GM23338 (cell line): Measurements from ENCODE around the gene DMD. TPM values are rescaled to one million over a fixed set of nuclear protein-coding genes. Genes with fewer than 3 reads are reported as not detected.

Source experiments
- ATAC-seq: fragments of 200-7000 bp; cut with Tn5 transposase; 3 replicates; pipeline ENCODE4 v1.9.1; 2020
- DNase-seq: peaks from one replicate; pipeline ENCODE4 v3.0.0-alpha.2; 2015; ENCODE audit warnings: low spot score
- H2AFZ ChIP-seq: fragments of 200-600 bp; sonication (generic); 2 replicates; pipeline ENCODE4 v1.8.0; 2016; ENCODE audit warnings: antibody characterized with exemption, mild to moderate bottlenecking, moderate library complexity
- H3F3A ChIP-seq: fragments of 200-600 bp; sonication (generic); replicated peaks from 2 replicates; pipeline ENCODE4 v1.8.0; 2017; ENCODE audit warnings: antibody characterized with exemption, mixed run types, low read depth
- H3K27ac ChIP-seq: fragments of 200-600 bp; sonication (generic); 2 replicates; pipeline ENCODE4 v1.6.1; 2016; ENCODE audit warnings: low read depth
- H3K27me3 ChIP-seq: fragments of 200-600 bp; sonication (generic); 2 replicates; pipeline ENCODE4 v1.8.0; 2016; ENCODE audit warnings: mild to moderate bottlenecking, mixed run types, moderate library complexity; ENCODE audit not compliant: insufficient read depth
- H3K36me3 ChIP-seq: fragments of 200-600 bp; sonication (generic); 2 replicates; pipeline ENCODE4 v1.8.0; 2016; ENCODE audit warnings: mild to moderate bottlenecking; ENCODE audit not compliant: insufficient read depth
- H3K4me1 ChIP-seq: fragments of 200-600 bp; sonication (generic); 2 replicates; pipeline ENCODE4 v1.8.0; 2016; ENCODE audit warnings: mild to moderate bottlenecking, moderate library complexity; ENCODE audit not compliant: insufficient read depth
- H3K4me2 ChIP-seq: fragments of 200-600 bp; sonication (generic); 2 replicates; pipeline ENCODE4 v1.7.1; 2017; ENCODE audit warnings: mixed run types
- H3K4me3 ChIP-seq: fragments of 200-600 bp; sonication (generic); 2 replicates; pipeline ENCODE4 v1.6.1; 2016; ENCODE audit warnings: mixed run types
- H3K79me2 ChIP-seq: fragments of 200-600 bp; sonication (generic); replicated peaks from 2 replicates; pipeline ENCODE4 v1.8.0; 2017; ENCODE audit warnings: mild to moderate bottlenecking; ENCODE audit not compliant: insufficient read depth
- H3K9me2 ChIP-seq: fragments of 200-600 bp; sonication (generic); 2 replicates; pipeline ENCODE4 v1.8.0; 2017; ENCODE audit not compliant: insufficient read depth
- H4K20me1 ChIP-seq: fragments of 200-600 bp; sonication (generic); replicated peaks from 2 replicates; pipeline ENCODE4 v1.8.0; 2017; ENCODE audit warnings: mild to moderate bottlenecking; ENCODE audit not compliant: insufficient read depth
- H3K27ac Mint-ChIP-seq: 2 replicates; pipeline ENCODE4 v1.8.0; 2020; ENCODE audit warnings: inconsistent platforms, mild to moderate bottlenecking, moderate library complexity, mixed read lengths
- H3K27me3 Mint-ChIP-seq: 3 replicates; pipeline ENCODE4 v1.8.0; 2022; ENCODE audit warnings: low read depth, mild to moderate bottlenecking, moderate library complexity, mixed read lengths, inconsistent platforms; ENCODE audit not compliant: insufficient read depth, poor library complexity
- H3K36me3 Mint-ChIP-seq: 3 replicates; pipeline ENCODE4 v1.8.0; 2021; ENCODE audit warnings: low read depth, mild to moderate bottlenecking, inconsistent platforms, moderate library complexity, mixed read lengths
- H3K4me1 Mint-ChIP-seq: 3 replicates; pipeline ENCODE4 v1.8.0; 2020; ENCODE audit warnings: mild to moderate bottlenecking, inconsistent platforms, mixed read lengths
- H3K4me3 Mint-ChIP-seq: 3 replicates; pipeline ENCODE4 v1.8.0; 2021; ENCODE audit warnings: moderate library complexity, mild to moderate bottlenecking, inconsistent platforms, mixed read lengths
- H3K9me3 Mint-ChIP-seq: 3 replicates; pipeline ENCODE4 v1.8.0; 2020; ENCODE audit warnings: moderate library complexity, mild to moderate bottlenecking, inconsistent platforms, mixed read lengths
- CREB1 ChIP-seq: fragments of 250-450 bp; sonication (Bioruptor Pico); IDR thresholded peaks from 2 replicates; pipeline ENCODE4 v1.5.0; 2020; ENCODE audit warnings: low read depth, mild to moderate bottlenecking, moderate library complexity
- JUNB ChIP-seq: IDR thresholded peaks from one replicate; pipeline ENCODE4 v1.6.1; 2016; ENCODE audit warnings: antibody characterized with exemption; ENCODE audit not compliant: unreplicated experiment
- POLR2AphosphoS5 ChIP-seq: IDR thresholded peaks from 2 replicates; pipeline ENCODE4 v1.6.1; 2016; ENCODE audit warnings: antibody characterized with exemption, low read depth
- ZNF114 ChIP-seq: fragments of 250-450 bp; sonication (Bioruptor Pico); IDR thresholded peaks from 2 replicates; pipeline ENCODE4 v1.5.0; 2020; ENCODE audit warnings: mild to moderate bottlenecking, moderate library complexity
- polyA plus RNA-seq: library from polyadenylated mRNA; unstranded; fragments of >200 nt; fragmentation: Nextera tagmentation; extraction: Ambion mirVana; gene quantifications from 2 replicates; pipeline ENCODE4 v1.2.1, GENCODE V29; 2016
- total RNA-seq: library from RNA; depleted of rRNA; stranded (reverse); fragments of >200 nt; shearing (Covaris generic); gene quantifications from 2 replicates; pipeline ENCODE4 v1.2.3, GENCODE V29; 2014
- TF ChIP-seq, protein P1 (sequence below): IDR thresholded peaks from one replicate; pipeline ENCODE4 v1.6.1; 2018; ENCODE audit warnings: antibody characterized with exemption; ENCODE audit not compliant: unreplicated experiment
- TF ChIP-seq, protein P2 (sequence below): IDR thresholded peaks from 2 replicates; pipeline ENCODE4 v1.6.1; 2016; ENCODE audit warnings: antibody characterized with exemption
- TF ChIP-seq, protein P3 (sequence below): fragments of 250-450 bp; sonication (Bioruptor Pico); IDR thresholded peaks from 2 replicates; pipeline ENCODE4 v1.5.0; 2020; ENCODE audit warnings: mild to moderate bottlenecking, moderate library complexity

The DMD gene
- total and polyA plus RNA-seq, 2 experiments from 2014 or later = 4.5 to 7.6 TPM

GRCh38 chrX:33252306-33252825 lies 41.0 kb upstream of the DMD start:
- DNase-seq (peak; percentile 6), ATAC-seq (no peak)
- Mint-ChIP-seq H3K27me3 (no peaks in the 10 kb centered on the region), H3K27ac (peak overlapping the region; percentile 75; the same call in 1 of the 2 replicates), H3K4me1 (peaks cover 9% of the 10 kb centered on the region), H3K36me3 (no peaks in the 10 kb centered on the region), H3K9me3 (no peaks in the 10 kb centered on the region), H3K4me3 (no peak overlapping the region)
- no peaks in the 10 kb centered on the region for H3F3A ChIP-seq
- TF ChIP-seq, protein P1, sequence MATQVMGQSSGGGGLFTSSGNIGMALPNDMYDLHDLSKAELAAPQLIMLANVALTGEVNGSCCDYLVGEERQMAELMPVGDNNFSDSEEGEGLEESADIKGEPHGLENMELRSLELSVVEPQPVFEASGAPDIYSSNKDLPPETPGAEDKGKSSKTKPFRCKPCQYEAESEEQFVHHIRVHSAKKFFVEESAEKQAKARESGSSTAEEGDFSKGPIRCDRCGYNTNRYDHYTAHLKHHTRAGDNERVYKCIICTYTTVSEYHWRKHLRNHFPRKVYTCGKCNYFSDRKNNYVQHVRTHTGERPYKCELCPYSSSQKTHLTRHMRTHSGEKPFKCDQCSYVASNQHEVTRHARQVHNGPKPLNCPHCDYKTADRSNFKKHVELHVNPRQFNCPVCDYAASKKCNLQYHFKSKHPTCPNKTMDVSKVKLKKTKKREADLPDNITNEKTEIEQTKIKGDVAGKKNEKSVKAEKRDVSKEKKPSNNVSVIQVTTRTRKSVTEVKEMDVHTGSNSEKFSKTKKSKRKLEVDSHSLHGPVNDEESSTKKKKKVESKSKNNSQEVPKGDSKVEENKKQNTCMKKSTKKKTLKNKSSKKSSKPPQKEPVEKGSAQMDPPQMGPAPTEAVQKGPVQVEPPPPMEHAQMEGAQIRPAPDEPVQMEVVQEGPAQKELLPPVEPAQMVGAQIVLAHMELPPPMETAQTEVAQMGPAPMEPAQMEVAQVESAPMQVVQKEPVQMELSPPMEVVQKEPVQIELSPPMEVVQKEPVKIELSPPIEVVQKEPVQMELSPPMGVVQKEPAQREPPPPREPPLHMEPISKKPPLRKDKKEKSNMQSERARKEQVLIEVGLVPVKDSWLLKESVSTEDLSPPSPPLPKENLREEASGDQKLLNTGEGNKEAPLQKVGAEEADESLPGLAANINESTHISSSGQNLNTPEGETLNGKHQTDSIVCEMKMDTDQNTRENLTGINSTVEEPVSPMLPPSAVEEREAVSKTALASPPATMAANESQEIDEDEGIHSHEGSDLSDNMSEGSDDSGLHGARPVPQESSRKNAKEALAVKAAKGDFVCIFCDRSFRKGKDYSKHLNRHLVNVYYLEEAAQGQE = no peak
- no peak for TF ChIP-seq CREB1 (CRISPR knock-in tag)
- TF ChIP-seq, protein P2, sequence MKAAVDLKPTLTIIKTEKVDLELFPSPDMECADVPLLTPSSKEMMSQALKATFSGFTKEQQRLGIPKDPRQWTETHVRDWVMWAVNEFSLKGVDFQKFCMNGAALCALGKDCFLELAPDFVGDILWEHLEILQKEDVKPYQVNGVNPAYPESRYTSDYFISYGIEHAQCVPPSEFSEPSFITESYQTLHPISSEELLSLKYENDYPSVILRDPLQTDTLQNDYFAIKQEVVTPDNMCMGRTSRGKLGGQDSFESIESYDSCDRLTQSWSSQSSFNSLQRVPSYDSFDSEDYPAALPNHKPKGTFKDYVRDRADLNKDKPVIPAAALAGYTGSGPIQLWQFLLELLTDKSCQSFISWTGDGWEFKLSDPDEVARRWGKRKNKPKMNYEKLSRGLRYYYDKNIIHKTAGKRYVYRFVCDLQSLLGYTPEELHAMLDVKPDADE = no peak
- TF ChIP-seq POLR2AphosphoS5 = no peak
- no peak for TF ChIP-seq ZNF114 (CRISPR knock-in tag)
- TF ChIP-seq JUNB = no peak
- no peaks in the 10 kb centered on the region for H3K9me2 ChIP-seq
- H3K4me3 ChIP-seq = no peak overlapping the region
- no peaks in the 10 kb centered on the region for H3K36me3 ChIP-seq
- H4K20me1 ChIP-seq = no peaks in the 10 kb centered on the region
- no peak overlapping the region for H3K27ac ChIP-seq
- no peak overlapping the region for H2AFZ ChIP-seq
- no peak overlapping the region for H3K4me2 ChIP-seq
- no peaks in the 10 kb centered on the region for H3K79me2 ChIP-seq
- H3K4me1 ChIP-seq = no peaks in the 10 kb centered on the region
- H3K27me3 ChIP-seq = no peaks in the 10 kb centered on the region

GRCh38 chrX:33218819-33219218 lies 7.5 kb upstream of the DMD start:
- H3K9me3 Mint-ChIP-seq = no peaks in the 10 kb centered on the region; the same call in 2 of the 3 replicates
- H3K27ac Mint-ChIP-seq = no peak overlapping the region
- H3K36me3 Mint-ChIP-seq = no peaks in the 10 kb centered on the region
- no peaks in the 10 kb centered on the region for H3K4me1 Mint-ChIP-seq
- no peak overlapping the region for H3K4me3 Mint-ChIP-seq
- no peaks in the 10 kb centered on the region for H3K27me3 ChIP-seq
- H2AFZ ChIP-seq = no peak overlapping the region
- H3K79me2 ChIP-seq = no peaks in the 10 kb centered on the region
- H3K27me3 Mint-ChIP-seq = no peaks in the 10 kb centered on the region
- no peaks in the 10 kb centered on the region for H4K20me1 ChIP-seq
- DNase-seq (no peak), ATAC-seq (no peak)
- no peaks in the 10 kb centered on the region for H3F3A ChIP-seq
- no peak overlapping the region for H3K27ac ChIP-seq
- no peaks in the 10 kb centered on the region for H3K36me3 ChIP-seq
- no peaks in the 10 kb centered on the region for H3K9me2 ChIP-seq
- H3K4me3 ChIP-seq = no peak overlapping the region
- no peaks in the 10 kb centered on the region for H3K4me1 ChIP-seq
- H3K4me2 ChIP-seq = no peak overlapping the region
- no peak for TF ChIP-seq POLR2AphosphoS5
- TF ChIP-seq, protein P3, sequence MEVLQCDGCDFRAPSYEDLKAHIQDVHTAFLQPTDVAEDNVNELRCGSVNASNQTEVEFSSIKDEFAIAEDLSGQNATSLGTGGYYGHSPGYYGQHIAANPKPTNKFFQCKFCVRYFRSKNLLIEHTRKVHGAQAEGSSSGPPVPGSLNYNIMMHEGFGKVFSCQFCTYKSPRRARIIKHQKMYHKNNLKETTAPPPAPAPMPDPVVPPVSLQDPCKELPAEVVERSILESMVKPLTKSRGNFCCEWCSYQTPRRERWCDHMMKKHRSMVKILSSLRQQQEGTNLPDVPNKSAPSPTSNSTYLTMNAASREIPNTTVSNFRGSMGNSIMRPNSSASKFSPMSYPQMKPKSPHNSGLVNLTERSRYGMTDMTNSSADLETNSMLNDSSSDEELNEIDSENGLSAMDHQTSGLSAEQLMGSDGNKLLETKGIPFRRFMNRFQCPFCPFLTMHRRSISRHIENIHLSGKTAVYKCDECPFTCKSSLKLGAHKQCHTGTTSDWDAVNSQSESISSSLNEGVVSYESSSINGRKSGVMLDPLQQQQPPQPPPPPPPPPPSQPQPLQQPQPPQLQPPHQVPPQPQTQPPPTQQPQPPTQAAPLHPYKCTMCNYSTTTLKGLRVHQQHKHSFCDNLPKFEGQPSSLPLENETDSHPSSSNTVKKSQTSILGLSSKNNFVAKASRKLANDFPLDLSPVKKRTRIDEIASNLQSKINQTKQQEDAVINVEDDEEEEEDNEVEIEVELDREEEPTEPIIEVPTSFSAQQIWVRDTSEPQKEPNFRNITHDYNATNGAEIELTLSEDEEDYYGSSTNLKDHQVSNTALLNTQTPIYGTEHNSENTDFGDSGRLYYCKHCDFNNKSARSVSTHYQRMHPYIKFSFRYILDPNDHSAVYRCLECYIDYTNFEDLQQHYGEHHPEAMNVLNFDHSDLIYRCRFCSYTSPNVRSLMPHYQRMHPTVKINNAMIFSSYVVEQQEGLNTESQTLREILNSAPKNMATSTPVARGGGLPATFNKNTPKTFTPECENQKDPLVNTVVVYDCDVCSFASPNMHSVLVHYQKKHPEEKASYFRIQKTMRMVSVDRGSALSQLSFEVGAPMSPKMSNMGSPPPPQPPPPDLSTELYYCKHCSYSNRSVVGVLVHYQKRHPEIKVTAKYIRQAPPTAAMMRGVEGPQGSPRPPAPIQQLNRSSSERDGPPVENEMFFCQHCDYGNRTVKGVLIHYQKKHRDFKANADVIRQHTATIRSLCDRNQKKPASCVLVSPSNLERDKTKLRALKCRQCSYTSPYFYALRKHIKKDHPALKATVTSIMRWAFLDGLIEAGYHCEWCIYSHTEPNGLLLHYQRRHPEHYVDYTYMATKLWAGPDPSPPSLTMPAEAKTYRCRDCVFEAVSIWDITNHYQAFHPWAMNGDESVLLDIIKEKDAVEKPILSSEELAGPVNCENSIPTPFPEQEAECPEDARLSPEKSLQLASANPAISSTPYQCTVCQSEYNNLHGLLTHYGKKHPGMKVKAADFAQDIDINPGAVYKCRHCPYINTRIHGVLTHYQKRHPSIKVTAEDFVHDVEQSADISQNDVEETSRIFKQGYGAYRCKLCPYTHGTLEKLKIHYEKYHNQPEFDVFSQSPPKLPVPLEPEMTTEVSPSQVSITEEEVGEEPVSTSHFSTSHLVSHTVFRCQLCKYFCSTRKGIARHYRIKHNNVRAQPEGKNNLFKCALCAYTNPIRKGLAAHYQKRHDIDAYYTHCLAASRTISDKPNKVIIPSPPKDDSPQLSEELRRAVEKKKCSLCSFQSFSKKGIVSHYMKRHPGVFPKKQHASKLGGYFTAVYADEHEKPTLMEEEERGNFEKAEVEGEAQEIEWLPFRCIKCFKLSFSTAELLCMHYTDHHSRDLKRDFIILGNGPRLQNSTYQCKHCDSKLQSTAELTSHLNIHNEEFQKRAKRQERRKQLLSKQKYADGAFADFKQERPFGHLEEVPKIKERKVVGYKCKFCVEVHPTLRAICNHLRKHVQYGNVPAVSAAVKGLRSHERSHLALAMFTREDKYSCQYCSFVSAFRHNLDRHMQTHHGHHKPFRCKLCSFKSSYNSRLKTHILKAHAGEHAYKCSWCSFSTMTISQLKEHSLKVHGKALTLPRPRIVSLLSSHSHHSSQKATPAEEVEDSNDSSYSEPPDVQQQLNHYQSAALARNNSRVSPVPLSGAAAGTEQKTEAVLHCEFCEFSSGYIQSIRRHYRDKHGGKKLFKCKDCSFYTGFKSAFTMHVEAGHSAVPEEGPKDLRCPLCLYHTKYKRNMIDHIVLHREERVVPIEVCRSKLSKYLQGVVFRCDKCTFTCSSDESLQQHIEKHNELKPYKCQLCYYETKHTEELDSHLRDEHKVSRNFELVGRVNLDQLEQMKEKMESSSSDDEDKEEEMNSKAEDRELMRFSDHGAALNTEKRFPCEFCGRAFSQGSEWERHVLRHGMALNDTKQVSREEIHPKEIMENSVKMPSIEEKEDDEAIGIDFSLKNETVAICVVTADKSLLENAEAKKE (CRISPR knock-in tag) = no peak
- TF ChIP-seq, protein P1 = no peak
